IMR-90 (cell line): Measurements from ENCODE around the gene GAL. TPM values are rescaled to one million over a fixed set of nuclear protein-coding genes. Genes with fewer than 3 reads are reported as not detected.

Experiments
- ATAC-seq: fragments of 200-7000 bp; cut with Tn5 transposase; 2 replicates; pipeline ENCODE4 v1.9.1; 2020; ENCODE audit warnings: low read depth, mild to moderate bottlenecking, moderate library complexity
- BruUV-seq: library from RNA; stranded (reverse); fragments of 400-500 nt; replicated peaks from 2 replicates; lab custom pipeline; 2021; lab: Mats Ljungman, UMichigan
- CTCF ChIA-PET: fragments of 300-600 bp; formaldehyde crosslinking; extraction: SDS; loops from one replicate; lab custom pipeline; 2021; ENCODE audit warnings: antibody characterized with exemption; lab: Yijun Ruan, JAX
- POLR2A ChIA-PET: fragments of 300-600 bp; sonication (Branson Sonifier 250); formaldehyde crosslinking; loops from one replicate; lab custom pipeline; 2022; ENCODE audit warnings: antibody characterized with exemption; ENCODE audit not compliant: unreplicated experiment; lab: Charles Lee
- DNase-seq: peaks from one replicate; pipeline ENCODE4 v3.0.0; 2013
- H2AFZ ChIP-seq: replicated peaks from 2 replicates; pipeline ENCODE3; 2013; ENCODE audit warnings: low read length, mild to moderate bottlenecking; ENCODE audit not compliant: poor library complexity
- H2AK5ac ChIP-seq: 2 replicates; pipeline ENCODE4 v1.6.1; 2013; ENCODE audit warnings: low read depth, low read length, inconsistent platforms
- H2AK9ac ChIP-seq: replicated peaks from 2 replicates; pipeline ENCODE3; 2013; ENCODE audit warnings: mild to moderate bottlenecking, low read depth, low read length, moderate library complexity; ENCODE audit not compliant: poor library complexity
- H2BK120ac ChIP-seq: 2 replicates; pipeline ENCODE4 v1.6.1; 2013; ENCODE audit warnings: low read depth, low read length, inconsistent platforms
- H2BK15ac ChIP-seq: 3 replicates; pipeline ENCODE4 v1.6.1; 2013; ENCODE audit warnings: low read depth, low read length, inconsistent platforms
- H2BK20ac ChIP-seq: 2 replicates; pipeline ENCODE4 v1.6.1; 2013; ENCODE audit warnings: low read depth, mild to moderate bottlenecking, inconsistent platforms, low read length, moderate library complexity
- H2BK5ac ChIP-seq: 2 replicates; pipeline ENCODE4 v1.6.1; 2013; ENCODE audit warnings: mild to moderate bottlenecking, low read depth, low read length, inconsistent platforms; ENCODE audit not compliant: poor library complexity, severe bottlenecking
- H3K14ac ChIP-seq: replicated peaks from 2 replicates; pipeline ENCODE4 v1.6.1; 2013; ENCODE audit warnings: low read depth, low read length, inconsistent platforms
- H3K18ac ChIP-seq: 2 replicates; pipeline ENCODE4 v1.6.1; 2013; ENCODE audit warnings: low read depth, low read length, control low read depth
- H3K23ac ChIP-seq: 2 replicates; pipeline ENCODE4 v1.6.1; 2013; ENCODE audit warnings: low read depth, low read length, inconsistent platforms
- H3K27ac ChIP-seq: 2 replicates; pipeline ENCODE4 v1.5.1; 2013; ENCODE audit warnings: mild to moderate bottlenecking, control low read depth, low read length; ENCODE audit not compliant: insufficient read depth
- H3K27me3 ChIP-seq: 2 replicates; pipeline ENCODE4 v1.6.1; 2013; ENCODE audit warnings: low read length; ENCODE audit not compliant: control insufficient read depth, insufficient read depth
- H3K36me3 ChIP-seq: 2 replicates; pipeline ENCODE4 v1.6.1; 2013; ENCODE audit warnings: low read length, mixed read lengths; ENCODE audit not compliant: control insufficient read depth, insufficient read depth
- H3K4ac ChIP-seq: 2 replicates; pipeline ENCODE4 v1.6.1; 2013; ENCODE audit warnings: low read depth, low read length, inconsistent platforms
- H3K4me1 ChIP-seq: 2 replicates; pipeline ENCODE4 v1.6.1; 2013; ENCODE audit warnings: low read length, mixed read lengths; ENCODE audit not compliant: control insufficient read depth, insufficient read depth
- H3K4me2 ChIP-seq: 2 replicates; pipeline ENCODE4 v1.6.1; 2013; ENCODE audit warnings: low read depth, mild to moderate bottlenecking, control low read depth, low read length, moderate library complexity
- H3K4me3 ChIP-seq: 2 replicates; pipeline ENCODE4 v1.5.1; 2013; ENCODE audit warnings: low read depth, mild to moderate bottlenecking, control low read depth, low read length, moderate library complexity; ENCODE audit not compliant: insufficient read depth
- H3K56ac ChIP-seq: 2 replicates; pipeline ENCODE4 v1.6.1; 2013; ENCODE audit warnings: low read length, inconsistent platforms; ENCODE audit not compliant: insufficient read depth; ENCODE audit errors: extremely low read depth
- H3K79me1 ChIP-seq, 2 experiments: 2 replicates each; pipeline ENCODE4 v1.6.1; 2013; ENCODE audit warnings: low read length in 2 of 2, inconsistent platforms in 1 of 2, low read depth in 1 of 2
- H3K9ac ChIP-seq: 2 replicates; pipeline ENCODE4 v1.6.1; 2013; ENCODE audit warnings: low read depth, low read length, control low read depth
- H3K9me1 ChIP-seq: 2 replicates; pipeline ENCODE4 v1.6.1; 2013; ENCODE audit warnings: low read length, inconsistent platforms; ENCODE audit not compliant: insufficient read depth
- H3K9me3 ChIP-seq: 2 replicates; pipeline ENCODE4 v1.6.1; 2013; ENCODE audit warnings: low read length; ENCODE audit not compliant: control insufficient read depth, insufficient read depth
- H4K20me1 ChIP-seq: 2 replicates; pipeline ENCODE4 v1.6.1; 2013; ENCODE audit warnings: low read length, inconsistent platforms; ENCODE audit not compliant: insufficient read depth
- H4K5ac ChIP-seq: 2 replicates; pipeline ENCODE4 v1.6.1; 2013; ENCODE audit warnings: mild to moderate bottlenecking, low read depth, low read length, control low read depth
- H4K8ac ChIP-seq, 2 experiments: 2 replicates each; pipeline ENCODE4 v1.6.1; 2013; ENCODE audit warnings: low read depth in 2 of 2, low read length in 2 of 2, control low read depth in 1 of 2, inconsistent platforms in 1 of 2
- H4K91ac ChIP-seq: 2 replicates; pipeline ENCODE4 v1.6.1; 2013; ENCODE audit warnings: low read depth, low read length, inconsistent platforms; ENCODE audit not compliant: insufficient read depth
- CEBPB ChIP-seq: IDR thresholded peaks from 2 replicates; pipeline ENCODE4 v1.6.1; 2012; ENCODE audit warnings: low read depth, low read length, improper control_type of control experiment
- CTCF ChIP-seq: conservative IDR thresholded peaks from 2 replicates; pipeline ENCODE4 v1.5.1; 2012; ENCODE audit warnings: mild to moderate bottlenecking, low read depth, low read length, improper control_type of control experiment
- ELK1 ChIP-seq: fragments of 150-350 bp; IDR thresholded peaks from 2 replicates; pipeline ENCODE4 v1.6.1; 2016; ENCODE audit warnings: low read depth, mild to moderate bottlenecking, low read length, moderate library complexity, borderline replicate concordance
- FOS ChIP-seq: fragments of 150-350 bp; IDR thresholded peaks from 2 replicates; pipeline ENCODE4 v1.6.1; 2016; ENCODE audit warnings: low read depth, low read length
- MAZ ChIP-seq: IDR thresholded peaks from 2 replicates; pipeline ENCODE4 v1.6.1; 2012; ENCODE audit warnings: low read depth, mild to moderate bottlenecking, low read length, improper control_type of control experiment, moderate library complexity, borderline replicate concordance
- MXI1 ChIP-seq: IDR thresholded peaks from 2 replicates; pipeline ENCODE4 v1.6.1; 2012; ENCODE audit warnings: low read depth, mild to moderate bottlenecking, low read length, moderate library complexity, borderline replicate concordance
- POLR2A ChIP-seq: IDR thresholded peaks from 2 replicates; pipeline ENCODE4 v1.6.1; 2012; ENCODE audit warnings: mild to moderate bottlenecking, low read depth, low read length
- RCOR1 ChIP-seq: IDR thresholded peaks from 2 replicates; pipeline ENCODE4 v1.6.1; 2012; ENCODE audit warnings: mild to moderate bottlenecking, low read length, improper control_type of control experiment; ENCODE audit not compliant: insufficient replicate concordance
- RFX5 ChIP-seq: IDR thresholded peaks from 2 replicates; pipeline ENCODE4 v1.8.0; 2012; ENCODE audit warnings: low read depth, mild to moderate bottlenecking, low read length, moderate library complexity
- SMC3 ChIP-seq: fragments of 150-350 bp; IDR thresholded peaks from 2 replicates; pipeline ENCODE4 v1.6.1; 2016; ENCODE audit warnings: low read depth, mild to moderate bottlenecking, antibody characterized with exemption, low read length, moderate library complexity
- USF2 ChIP-seq: fragments of 150-350 bp; IDR thresholded peaks from 2 replicates; pipeline ENCODE4 v1.6.1; 2017; ENCODE audit warnings: mild to moderate bottlenecking, antibody characterized with exemption, low read length, low read depth
- WGBS, 2 experiments: methylation state at CpG; one replicate each; pipeline versions ENCODE4 v1.1.5 to v1.1.7; 2013; ENCODE audit warnings: missing lambda C conversion rate in 2 of 2; ENCODE audit not compliant: insufficient read length in 1 of 2; ENCODE audit errors: extremely low coverage in 2 of 2; 5-methylcytosine and 5-hydroxymethylcytosine counted together
- dilution Hi-C: fragments of 300-500 bp; cut with HindIII; formaldehyde crosslinking; loops from one replicate; pipeline ENCODE4 v1.14.3; 2018; ENCODE audit warnings: low sequenced_read_pairs; ENCODE audit not compliant: unreplicated experiment
- in situ Hi-C: fragments of 300-500 bp; cut with MboI; formaldehyde crosslinking; loops from 3 replicates; pipeline ENCODE4 v1.14.3; 2019; ENCODE audit warnings: low sequenced_read_pairs, inconsistent platforms, mixed read lengths
- intact Hi-C: fragments of 100-400 bp; cut with micrococcal nuclease; formaldehyde crosslinking; loops from 2 replicates; pipeline ENCODE4 v1.10.0; 2022
- polyA plus RNA-seq, 3 experiments: library from polyadenylated mRNA; depleted of rRNA; stranded (reverse); fragments of >200 nt; gene quantifications; 2 replicates each; pipeline ENCODE4 v1.2.3, GENCODE V29; 2012; ENCODE audit warnings: low replicate concordance in 1 of 3
- total RNA-seq: library from RNA; depleted of rRNA; stranded (reverse); fragments of >200 nt; gene quantifications from 2 replicates; pipeline ENCODE4 v1.2.3, GENCODE V29; 2012

The GAL gene
- total and polyA plus RNA-seq, 2 of the 4 experiments (the other 2 are of a cell fraction): 2.0 TPM; not detected in 1

DNA sequence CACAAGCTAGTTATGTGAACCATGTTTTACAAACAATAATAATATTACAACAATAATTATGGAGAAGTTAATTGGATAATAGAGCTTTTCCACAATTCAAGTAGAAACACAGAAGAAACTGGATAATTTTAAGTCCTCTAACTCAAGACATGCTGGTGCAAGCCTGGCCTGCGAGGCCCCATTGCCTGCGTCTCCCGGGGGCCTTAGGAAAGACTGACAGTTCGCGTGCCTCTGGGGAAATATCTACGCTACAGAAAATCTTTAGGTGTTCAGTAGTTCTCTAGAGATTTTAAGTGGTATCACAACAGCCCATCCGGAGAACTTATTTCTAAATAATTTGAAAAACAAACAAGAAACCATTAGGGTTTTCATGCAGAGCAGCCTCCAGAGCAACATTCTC lies 23.2 kb downstream of the GAL start:
- Histone ChIP-seq H2AFZ (no peak overlapping the region), H2BK120ac (no peak overlapping the region), H4K8ac (no peak overlapping the region), H3K4me2 (no peak overlapping the region), H3K27me3 (peaks cover 63% of the 10 kb centered on the region), H3K4me3 (no peak overlapping the region), H3K9me3 (no peaks in the 10 kb centered on the region; the same call in 1 of the 2 replicates), H2BK15ac (no peak overlapping the region), H3K23ac (no peak overlapping the region), H3K36me3 (no peaks in the 10 kb centered on the region), H2BK20ac (no peak overlapping the region), H3K27ac (no peak overlapping the region), H2AK9ac (no peak overlapping the region), H3K14ac (no peak overlapping the region), H2BK5ac (no peak overlapping the region), H3K9me1 (no peaks in the 10 kb centered on the region), H2AK5ac (no peak overlapping the region), H3K56ac (no peak overlapping the region), H3K18ac (no peak overlapping the region), H4K5ac (no peak overlapping the region), H4K20me1 (no peaks in the 10 kb centered on the region; the same call in 1 of the 2 replicates), H3K79me1 (no peaks in the 10 kb centered on the region), H4K91ac (no peak overlapping the region), H3K4me1 (no peaks in the 10 kb centered on the region), H3K9ac (no peak overlapping the region), H3K4ac (no peak overlapping the region)
- dilution Hi-C loops: no loop called here
- no peak for DNase-seq
- no peak for TF ChIP-seq MAZ
- TF ChIP-seq POLR2A: no peak
- TF ChIP-seq CTCF: no peak
- TF ChIP-seq RCOR1: no peak
- no peak for TF ChIP-seq SMC3
- TF ChIP-seq ELK1: no peak
- TF ChIP-seq MXI1: no peak
- TF ChIP-seq USF2: no peak
- TF ChIP-seq FOS: no peak
- no peak for TF ChIP-seq RFX5
- no peak for TF ChIP-seq CEBPB
- WGBS, 2 experiments: no CpG with 5 or more reads among the region's 7 CpGs
- in situ Hi-C loops: no loop called here
- ChIA-PET POLR2A (no interaction called here), CTCF (no interaction called here)
- no TSS peak for BruUV-seq
- ATAC-seq: no peak
- intact Hi-C loops: no loop called here
